ENCODE data around the gene PIK3R2.

The PIK3R2 gene

GRCh38 chr19:18126097-18126496 is 26.9 kb upstream of the PIK3R2 start:
- no peak for DNase-seq

DNA sequence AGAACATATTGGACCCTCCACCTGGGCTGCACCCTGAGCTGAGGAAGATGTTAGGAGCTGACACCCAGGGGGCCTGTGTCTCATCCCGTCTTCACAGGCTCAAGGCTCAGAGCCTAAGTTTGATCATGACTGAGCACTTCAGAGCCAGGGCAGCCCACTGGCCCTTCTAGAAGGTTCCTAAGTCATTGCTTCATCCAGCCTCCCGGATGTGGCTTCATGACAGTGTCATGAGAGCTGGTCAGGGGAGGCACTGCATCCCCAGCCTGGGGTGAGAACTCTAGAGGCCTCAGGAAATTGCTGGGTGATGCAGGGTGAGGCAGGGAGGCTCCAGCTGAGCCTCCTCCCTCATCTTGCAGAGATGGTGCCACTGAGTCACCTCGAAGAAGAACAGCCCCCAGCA is 24.9 kb upstream of the PIK3R2 start:
- no peak for DNase-seq

DNA sequence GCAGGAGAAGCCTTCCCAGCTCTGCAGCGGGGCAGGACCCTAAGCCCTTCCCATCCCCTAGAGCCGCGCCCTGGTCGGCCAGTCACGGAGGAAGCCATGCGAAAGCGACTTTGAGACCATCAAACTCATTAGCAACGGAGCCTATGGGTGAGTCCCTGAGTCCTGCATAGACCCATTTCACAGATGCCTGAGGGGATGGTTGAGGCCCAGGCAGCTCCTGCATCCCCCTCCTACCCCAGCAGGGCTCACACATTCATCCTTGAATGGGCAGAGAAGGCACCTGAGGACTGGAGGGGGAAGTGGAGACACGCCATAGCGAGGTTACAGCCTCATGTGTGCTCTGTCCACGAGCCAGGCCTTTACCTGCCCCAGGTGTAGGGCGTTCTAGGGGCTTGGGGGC is 24.2 kb upstream of the PIK3R2 start:
- no peak for DNase-seq

GRCh38 chr19:18130523-18131242 is 22.3 kb upstream of the PIK3R2 start:
- DNase-seq: no peak

DNA sequence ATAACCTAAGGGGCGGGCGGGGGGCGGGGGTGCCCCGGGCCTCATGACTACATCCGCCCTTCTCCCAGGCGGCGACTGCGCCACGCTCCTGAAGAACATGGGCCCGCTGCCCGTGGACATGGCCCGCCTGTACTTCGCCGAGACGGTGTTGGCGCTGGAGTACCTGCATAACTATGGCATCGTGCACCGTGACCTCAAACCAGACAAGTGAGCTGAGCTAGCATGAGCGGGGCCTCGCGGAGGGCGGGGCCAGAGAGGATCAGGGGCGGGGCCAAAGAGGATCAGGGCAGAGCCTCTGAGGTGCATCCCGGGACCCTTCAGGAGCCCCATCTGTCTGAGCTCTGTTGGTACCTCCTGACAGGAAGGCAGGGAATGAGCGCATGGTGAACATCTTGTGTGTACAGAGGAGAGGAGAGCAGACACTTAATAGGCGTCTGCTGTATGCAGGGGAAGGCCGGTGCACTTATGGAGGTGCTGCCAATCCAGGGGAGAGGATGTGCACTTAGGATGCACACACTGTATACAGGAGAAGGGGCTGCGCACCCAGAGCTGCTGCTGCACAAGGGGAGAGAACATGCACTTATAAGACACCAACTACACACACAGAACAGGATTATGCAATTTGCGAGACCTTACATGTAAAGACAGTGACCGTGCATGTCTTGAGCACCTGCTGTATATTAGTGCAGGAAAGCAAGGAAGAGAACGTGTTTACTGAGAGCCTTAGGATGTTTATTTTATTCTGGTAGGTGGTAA is 20.9 kb upstream of the PIK3R2 start:
- DNase-seq: no peak

- DNase-seq: no peak
Observed at GRCh38 chr19:18135712-18136584, 17.0 kb upstream of the PIK3R2 start.

- DNase-seq: no peak
Observed at GRCh38 chr19:18137242-18137641, 15.7 kb upstream of the PIK3R2 start.

- DNase-seq: no peak
Observed at GRCh38 chr19:18137657-18138339, 15.2 kb upstream of the PIK3R2 start.

DNA sequence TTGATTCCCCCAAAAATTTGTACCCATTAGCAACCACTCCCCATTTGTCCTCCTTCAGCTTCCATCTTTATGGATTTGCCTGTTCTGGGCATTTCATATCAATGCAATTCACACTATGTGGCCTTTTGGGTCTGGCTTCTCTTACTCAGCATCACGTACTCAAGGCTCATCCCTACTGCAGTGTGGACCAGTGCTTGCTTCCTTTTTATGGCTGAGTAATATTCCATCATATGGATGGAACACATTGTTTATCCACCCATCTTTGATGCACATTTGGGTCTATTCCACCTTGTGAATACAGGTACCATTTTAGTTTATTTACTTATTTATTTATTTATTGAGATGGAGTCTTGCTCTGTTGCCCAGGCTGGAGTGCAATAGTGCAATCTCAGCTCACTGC is 12.5 kb upstream of the PIK3R2 start:
- DNase-seq: no peak

DNA sequence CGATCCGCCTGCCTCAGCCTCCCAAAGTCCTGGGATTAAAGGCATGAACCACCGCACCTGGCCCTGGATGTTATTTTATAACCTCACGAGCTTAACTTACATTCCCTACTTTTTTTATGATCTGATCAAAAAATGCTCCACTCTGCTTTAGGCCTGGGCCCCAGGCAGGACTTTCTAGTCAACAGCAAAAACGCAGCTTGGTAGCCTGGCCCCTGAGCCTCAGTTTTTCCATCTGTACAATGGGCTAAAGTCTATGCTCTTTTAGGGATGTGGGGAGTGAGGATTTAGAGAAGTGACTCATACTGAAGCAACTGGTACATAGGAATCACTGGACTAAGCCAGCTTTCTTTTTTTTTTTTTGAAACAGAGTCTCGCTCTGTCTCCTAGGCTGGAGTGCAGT is 11.9 kb upstream of the PIK3R2 start:
- no peak for DNase-seq

DNA sequence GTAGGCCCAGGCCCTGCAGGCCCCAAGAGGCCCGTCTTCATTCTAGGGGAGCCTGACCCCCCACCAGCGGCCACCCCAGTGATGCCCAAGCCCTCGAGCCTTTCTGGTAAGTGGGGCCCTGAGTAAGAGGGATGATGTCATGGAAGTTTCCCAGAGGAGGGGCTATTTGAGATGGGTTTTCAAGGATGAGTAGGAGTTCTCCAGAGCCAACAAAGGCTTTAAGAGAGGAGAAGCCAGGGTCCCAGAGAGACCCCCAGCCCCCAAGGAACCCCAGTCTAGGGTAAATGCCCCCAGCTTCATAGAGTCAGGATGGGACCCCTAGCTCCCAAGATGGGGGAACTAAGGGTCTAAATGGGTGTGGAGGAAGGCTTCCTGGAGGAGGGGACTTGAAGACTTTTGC is 9.1 kb upstream of the PIK3R2 start:
- DNase-seq: no peak

DNA sequence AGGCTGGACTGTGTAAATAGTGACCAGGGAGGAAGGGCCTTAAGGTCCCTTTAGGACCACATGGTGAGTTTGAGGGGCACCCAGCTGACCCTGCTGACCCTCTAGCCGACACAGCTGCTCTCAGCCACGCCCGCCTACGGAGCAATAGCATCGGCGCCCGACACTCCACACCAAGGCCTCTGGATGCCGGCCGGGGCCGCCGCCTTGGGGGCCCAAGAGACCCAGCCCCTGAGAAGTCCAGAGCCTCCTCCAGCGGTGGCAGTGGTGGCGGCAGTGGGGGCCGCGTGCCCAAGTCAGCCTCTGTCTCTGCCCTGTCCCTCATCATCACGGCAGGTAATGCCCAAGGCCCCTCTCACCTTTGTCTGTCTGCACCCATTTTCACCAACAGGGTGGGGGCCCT is 8.6 kb upstream of the PIK3R2 start:
- no peak for DNase-seq

DNA sequence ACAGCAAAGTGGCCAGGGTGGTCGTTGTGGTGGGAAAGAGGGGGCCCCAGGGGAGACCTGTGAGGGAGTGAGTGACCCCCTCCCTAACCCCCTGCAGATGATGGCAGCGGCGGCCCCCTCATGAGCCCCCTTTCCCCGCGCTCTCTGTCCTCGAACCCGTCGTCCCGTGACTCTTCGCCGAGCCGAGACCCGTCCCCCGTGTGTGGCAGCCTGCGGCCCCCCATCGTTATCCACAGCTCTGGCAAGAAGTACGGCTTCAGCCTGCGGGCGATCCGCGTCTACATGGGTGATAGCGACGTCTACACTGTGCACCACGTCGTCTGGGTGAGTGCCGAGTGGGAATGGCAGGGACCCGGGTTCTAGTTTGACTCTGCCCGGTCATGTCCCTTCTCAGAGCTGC is 8.1 kb upstream of the PIK3R2 start:
- DNase-seq: no peak

DNA sequence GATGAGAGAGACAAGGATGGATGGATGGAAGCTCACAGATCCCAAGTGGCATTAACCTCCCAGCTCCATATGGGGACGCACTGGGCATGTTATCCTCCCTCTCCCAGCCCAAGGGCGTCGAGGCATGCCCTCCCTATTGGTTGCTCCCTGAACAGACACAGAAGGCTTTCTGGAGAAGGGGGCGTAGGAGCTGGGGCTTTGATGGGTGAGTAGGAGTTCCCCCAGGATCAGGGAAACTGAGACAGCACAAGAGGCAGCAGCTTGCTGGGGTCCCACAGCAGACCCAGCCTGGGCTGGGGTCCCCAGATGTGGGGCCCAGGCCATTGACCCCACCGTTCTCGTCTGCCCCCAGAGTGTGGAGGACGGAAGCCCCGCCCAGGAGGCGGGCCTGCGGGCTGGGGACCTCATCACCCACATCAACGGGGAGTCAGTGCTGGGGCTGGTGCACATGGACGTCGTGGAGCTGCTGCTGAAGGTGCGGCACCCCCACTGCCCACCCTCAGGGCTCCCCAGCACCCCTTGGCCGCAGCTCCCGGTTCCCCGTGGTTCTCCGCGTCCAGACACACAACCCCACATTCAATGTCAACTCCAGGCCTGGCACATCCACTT is 7.5 kb upstream of the PIK3R2 start:
- no peak for DNase-seq

DNA sequence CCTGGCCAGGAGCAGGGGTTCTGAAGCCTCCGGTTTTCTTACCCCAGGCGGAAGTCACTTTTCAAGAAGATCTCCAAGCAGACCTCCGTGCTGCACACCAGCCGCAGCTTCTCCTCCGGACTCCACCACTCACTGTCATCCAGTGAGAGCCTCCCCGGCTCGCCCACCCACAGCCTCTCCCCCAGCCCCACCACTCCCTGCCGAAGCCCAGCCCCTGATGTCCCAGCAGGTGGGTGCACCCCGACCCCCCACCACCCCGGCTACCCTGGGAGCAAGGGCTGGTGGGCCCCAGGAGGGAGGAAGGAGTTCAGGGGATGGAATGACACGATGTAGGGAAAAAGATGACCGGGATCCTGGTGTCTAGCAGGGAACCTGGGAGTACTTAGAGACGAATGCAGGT is 5.6 kb upstream of the PIK3R2 start:
- DNase-seq: no peak

- no peak for DNase-seq
Observed at GRCh38 chr19:18149596-18149975, 3.4 kb upstream of the PIK3R2 start.

GRCh38 chr19:18150776-18151624 is 2.0 kb upstream of the PIK3R2 start:
- DNase-seq: no peak

DNA sequence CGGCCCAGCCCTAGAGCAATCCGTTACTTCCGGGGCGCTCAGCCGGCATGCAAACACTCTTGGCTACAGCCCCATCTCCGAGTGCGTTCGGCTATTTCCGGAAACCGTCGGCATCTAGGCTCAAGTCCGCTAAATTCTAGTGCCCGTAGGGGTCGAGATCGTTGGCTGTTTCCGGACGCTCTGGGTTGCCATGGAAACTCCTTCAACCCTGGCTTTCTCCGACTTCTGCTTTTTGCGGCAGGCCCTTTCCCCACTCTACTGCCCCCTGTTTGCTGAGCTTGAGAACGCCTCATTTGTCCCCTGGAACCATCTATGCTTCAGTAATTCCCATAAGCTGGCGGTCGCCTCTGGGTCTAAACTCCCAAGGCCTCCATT is 534 bp upstream of the PIK3R2 start:
- DNase-seq: peak; percentile 79

DNA sequence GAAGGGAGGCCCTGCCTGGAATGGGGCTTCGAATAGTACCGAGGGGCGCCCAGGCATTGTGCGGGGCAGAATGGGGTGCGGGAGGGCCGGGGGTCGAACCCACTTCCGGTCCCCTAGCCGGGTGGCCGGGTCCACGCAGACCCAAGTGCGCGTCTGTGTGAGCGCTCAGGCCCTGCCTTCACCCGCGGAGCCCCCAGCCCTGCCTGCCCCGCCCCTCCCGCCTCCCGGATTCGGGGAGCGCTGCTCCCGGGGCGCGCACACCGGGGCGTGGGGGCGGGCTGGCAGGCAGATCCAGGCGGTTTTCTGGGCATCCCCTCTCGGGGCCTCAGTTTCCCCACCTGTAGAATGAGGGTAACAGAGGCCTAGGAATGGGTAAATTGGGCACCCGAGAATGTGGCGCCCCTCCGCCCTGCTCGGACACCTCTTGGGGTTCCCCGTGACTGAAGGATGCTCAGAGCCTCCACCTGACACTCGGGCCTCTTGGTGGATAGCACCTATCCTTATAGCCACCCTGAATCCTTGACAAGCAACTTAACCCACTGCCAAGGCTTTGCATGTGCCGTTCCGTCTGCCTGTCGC is 682 bp downstream of the PIK3R2 start:
- DNase-seq: no peak

DNA sequence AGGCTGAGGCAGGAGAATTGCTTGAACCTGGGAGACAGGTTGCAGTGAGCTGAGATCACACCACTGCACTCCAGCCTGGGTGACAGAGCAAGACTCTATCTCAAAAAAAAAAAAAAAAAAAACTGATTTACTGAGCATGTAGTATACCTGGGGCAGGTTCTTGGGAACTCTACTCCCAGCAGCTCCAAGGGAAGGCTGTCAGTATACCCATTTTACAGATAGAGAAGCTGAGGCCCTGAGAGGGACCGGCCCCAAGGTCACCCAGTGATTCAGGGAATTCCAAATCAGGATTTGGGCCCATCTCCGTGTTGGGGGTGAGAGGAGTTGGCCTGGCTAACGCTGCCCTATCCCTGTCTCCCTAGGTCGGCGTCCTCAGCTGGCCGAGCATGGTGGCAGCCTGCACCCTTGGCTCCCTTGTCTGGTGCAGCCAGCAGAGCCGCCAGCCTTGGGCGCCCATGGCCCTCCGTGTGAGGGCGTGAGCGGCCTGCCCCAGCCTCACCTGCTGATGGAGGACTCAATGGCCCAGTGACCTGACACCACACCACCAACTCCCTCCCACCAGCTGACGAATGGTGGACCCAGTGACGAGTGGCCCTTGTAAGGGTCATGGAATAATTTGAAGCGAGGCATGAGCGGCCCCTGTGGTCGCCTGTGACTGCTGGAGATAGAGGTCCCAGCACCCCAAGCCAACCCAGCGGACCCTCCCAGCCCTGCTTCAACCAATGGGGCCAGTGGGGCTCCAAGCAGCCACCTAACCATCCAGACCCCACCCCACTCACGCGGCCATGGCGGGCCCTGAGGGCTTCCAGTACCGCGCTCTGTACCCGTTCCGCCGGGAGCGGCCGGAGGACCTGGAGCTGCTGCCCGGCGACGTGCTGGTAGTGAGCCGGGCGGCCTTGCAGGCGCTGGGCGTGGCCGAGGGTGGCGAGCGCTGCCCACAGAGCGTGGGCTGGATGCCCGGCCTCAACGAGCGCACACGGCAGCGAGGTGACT is 2.4 kb downstream of the PIK3R2 start:
- DNase-seq: no peak

All from NCI-H1436 treated with DMSO at 0.1 percent for 48 hours (cell line).